Uterus (tissue), 4 donors: ENCODE results near the gene SNX9. TPM values are rescaled to one million over a fixed set of nuclear protein-coding genes. Genes with fewer than 3 reads are reported as not detected.

Source experiments
- DNase-seq, 2 donors: peaks; one replicate each; pipeline ENCODE4 v3.0.0-alpha.2; 2019 to 2020
- H3K27ac ChIP-seq, 2 donors: fragments of 200-600 bp; sonication (generic); 1 replicate in 1 of 2; 2 replicates in 1 of 2; pipeline ENCODE4 v1.5.1; 2016 to 2018
- H3K27me3 ChIP-seq, 2 donors: fragments of 200-600 bp; sonication (generic); one replicate each; pipeline ENCODE4 v1.5.1; 2018 to 2019; ENCODE audit warnings: control low read depth in 1 of 2
- H3K36me3 ChIP-seq, 2 donors: fragments of 200-600 bp; sonication (generic); one replicate each; pipeline ENCODE4 v1.5.1; 2019; ENCODE audit warnings: control low read depth in 1 of 2
- H3K4me1 ChIP-seq, 2 donors: fragments of 200-600 bp; sonication (generic); one replicate each; pipeline ENCODE4 v1.5.1; 2018 to 2019; ENCODE audit warnings: control low read depth in 1 of 2
- H3K4me3 ChIP-seq, 2 donors: fragments of 200-600 bp; sonication (generic); 1 replicate in 1 of 2; 2 replicates in 1 of 2; pipeline ENCODE4 v1.5.1; 2018 to 2019; ENCODE audit warnings: mild to moderate bottlenecking in 1 of 2
- H3K9me3 ChIP-seq, 2 donors: fragments of 200-600 bp; sonication (generic); one replicate each; pipeline ENCODE4 v1.5.1; 2019; ENCODE audit warnings: control low read depth in 1 of 2
- POLR2A ChIP-seq, 2 donors: fragments of 450-650 bp; IDR thresholded peaks; one replicate each; pipeline ENCODE4 v1.6.1; 2016; ENCODE audit warnings: antibody characterized with exemption in 2 of 2, mild to moderate bottlenecking in 1 of 2, moderate library complexity in 1 of 2
- intact Hi-C: fragments of 100-400 bp; cut with DNase I; formaldehyde crosslinking; loops from one replicate; pipeline ENCODE4 v1.15.1; 2023; ENCODE audit warnings: low total_unique reads
- total RNA-seq, 4 donors: library from RNA; depleted of rRNA in 3 of 4; stranded (reverse); fragments of >200 nt in 3 of 4; gene quantifications; one replicate each; pipeline versions ENCODE4 v1.1.0 to v1.2.4, GENCODE V29; 2014 to 2023
- TF ChIP-seq, protein P1 (sequence below), 4 experiments: fragments of 200-600 bp in 2 of 4; fragments of 450-650 bp in 2 of 4; sonication (generic) in 2 of 4; IDR thresholded peaks; one replicate each; pipeline ENCODE4 v1.5.1; 2016 to 2019; ENCODE audit warnings: antibody characterized with exemption in 4 of 4, mild to moderate bottlenecking in 2 of 4, moderate library complexity in 1 of 4
- donor health status: DM: yes; HTN: yes; CAD: no.

SNX9 gene
- total RNA-seq, 4 donors from 2014 or later = 31.0 to 65.9 (median 50.5) TPM

DNA sequence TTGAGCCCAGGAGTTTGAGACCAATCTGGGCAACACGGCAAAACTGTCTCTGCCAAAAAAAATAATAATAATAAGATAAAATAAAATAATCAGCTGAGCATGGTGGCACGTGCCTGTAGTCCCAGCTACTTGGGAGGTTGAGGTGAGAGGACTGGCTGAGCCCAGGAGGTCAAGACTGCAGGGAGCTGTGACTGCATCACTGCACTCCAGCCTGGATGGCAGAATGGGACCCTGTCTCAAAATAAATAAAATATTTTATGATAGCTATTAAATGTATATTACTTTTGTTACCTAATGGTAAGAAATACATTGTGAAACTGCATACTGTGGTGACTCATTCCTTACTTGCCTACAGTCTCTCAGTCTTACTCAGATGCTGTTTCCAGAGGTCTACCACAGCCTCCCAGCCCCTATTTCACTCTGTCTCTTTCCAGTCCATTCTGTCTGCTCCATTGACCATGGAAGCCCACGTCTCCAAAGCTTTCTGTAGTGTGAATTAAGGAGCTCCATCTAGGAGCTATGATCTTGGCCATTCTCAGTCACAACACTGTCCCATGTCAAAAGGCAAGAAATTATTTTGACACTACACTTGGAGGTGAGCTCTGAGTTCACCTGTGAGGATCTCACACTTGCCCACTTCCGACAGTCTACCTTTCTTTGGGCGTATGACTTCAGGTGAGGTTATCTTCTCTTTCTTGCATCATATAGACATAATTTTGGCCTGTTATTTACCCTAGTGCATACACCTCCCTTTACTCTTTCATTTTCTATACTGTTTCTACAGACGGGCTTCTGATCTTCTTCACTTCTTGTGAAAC is 22.4 kb upstream of the SNX9 start:
- Histone ChIP-seq H3K27me3 (no peaks in the 10 kb centered on the region), H3K27ac (no peak overlapping the region), H3K4me3 (no peak overlapping the region), H3K4me1 (no peaks in the 10 kb centered on the region), H3K36me3 (no peaks in the 10 kb centered on the region), H3K9me3 (no peaks in the 10 kb centered on the region)
- TF ChIP-seq, protein P1, sequence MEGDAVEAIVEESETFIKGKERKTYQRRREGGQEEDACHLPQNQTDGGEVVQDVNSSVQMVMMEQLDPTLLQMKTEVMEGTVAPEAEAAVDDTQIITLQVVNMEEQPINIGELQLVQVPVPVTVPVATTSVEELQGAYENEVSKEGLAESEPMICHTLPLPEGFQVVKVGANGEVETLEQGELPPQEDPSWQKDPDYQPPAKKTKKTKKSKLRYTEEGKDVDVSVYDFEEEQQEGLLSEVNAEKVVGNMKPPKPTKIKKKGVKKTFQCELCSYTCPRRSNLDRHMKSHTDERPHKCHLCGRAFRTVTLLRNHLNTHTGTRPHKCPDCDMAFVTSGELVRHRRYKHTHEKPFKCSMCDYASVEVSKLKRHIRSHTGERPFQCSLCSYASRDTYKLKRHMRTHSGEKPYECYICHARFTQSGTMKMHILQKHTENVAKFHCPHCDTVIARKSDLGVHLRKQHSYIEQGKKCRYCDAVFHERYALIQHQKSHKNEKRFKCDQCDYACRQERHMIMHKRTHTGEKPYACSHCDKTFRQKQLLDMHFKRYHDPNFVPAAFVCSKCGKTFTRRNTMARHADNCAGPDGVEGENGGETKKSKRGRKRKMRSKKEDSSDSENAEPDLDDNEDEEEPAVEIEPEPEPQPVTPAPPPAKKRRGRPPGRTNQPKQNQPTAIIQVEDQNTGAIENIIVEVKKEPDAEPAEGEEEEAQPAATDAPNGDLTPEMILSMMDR (IDR thresholded peaks at IDR 0.05) = no peak
- TF ChIP-seq POLR2A (IDR thresholded peaks at IDR 0.05) = no peak
- no peak for DNase-seq
- intact Hi-C loops = no loop called here

DNA sequence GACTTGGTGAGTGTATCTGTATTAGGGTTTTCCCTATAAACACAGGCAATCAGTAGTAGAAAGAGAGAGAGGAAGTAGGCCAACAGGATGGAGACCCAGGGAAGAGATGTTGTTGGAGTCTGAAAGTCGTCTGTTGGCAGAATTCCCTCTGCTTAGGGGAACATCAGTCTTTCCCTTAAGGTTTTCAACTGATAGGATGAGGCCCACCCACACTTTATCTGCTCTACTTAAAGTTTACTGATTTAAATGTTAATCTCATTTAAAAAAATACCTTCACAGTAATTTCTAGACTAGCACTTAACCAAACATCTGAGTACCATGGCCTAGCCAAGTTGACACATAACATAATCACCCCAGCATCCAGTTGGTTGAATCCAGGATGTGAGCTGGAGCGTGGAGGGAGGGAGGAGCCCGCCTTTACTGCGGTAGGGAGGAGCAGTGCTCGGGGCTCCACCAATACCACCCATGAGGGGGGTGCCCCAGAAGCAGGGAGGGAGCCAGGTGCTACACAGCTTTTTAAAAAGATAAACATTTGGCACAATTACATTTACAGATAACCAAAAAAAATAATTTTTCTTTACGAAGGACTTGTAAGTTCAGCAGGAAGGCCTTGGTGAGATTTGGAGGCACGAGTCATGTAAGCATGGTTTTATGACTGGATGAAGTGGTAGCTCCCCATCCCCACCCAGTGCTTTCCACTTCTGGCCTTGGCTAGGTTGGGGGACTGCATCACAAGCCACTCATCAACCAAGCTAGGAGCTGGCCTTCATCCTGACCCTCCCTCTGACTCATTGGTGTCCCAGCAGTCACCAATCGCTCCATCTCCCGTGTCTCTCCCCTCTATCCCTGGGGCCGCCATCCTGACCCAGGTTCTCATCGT is 18.4 kb upstream of the SNX9 start:
- Histone ChIP-seq H3K36me3 (no peaks in the 10 kb centered on the region), H3K27ac (no peak overlapping the region), H3K27me3 (no peaks in the 10 kb centered on the region), H3K9me3 (no peaks in the 10 kb centered on the region), H3K4me3 (no peak overlapping the region), H3K4me1 (no peaks in the 10 kb centered on the region)
- no peak for DNase-seq
- no peak for TF ChIP-seq POLR2A (IDR thresholded peaks at IDR 0.05)
- TF ChIP-seq, protein P1 (IDR thresholded peaks at IDR 0.05) = no peak
- intact Hi-C loops = no loop called here

DNA sequence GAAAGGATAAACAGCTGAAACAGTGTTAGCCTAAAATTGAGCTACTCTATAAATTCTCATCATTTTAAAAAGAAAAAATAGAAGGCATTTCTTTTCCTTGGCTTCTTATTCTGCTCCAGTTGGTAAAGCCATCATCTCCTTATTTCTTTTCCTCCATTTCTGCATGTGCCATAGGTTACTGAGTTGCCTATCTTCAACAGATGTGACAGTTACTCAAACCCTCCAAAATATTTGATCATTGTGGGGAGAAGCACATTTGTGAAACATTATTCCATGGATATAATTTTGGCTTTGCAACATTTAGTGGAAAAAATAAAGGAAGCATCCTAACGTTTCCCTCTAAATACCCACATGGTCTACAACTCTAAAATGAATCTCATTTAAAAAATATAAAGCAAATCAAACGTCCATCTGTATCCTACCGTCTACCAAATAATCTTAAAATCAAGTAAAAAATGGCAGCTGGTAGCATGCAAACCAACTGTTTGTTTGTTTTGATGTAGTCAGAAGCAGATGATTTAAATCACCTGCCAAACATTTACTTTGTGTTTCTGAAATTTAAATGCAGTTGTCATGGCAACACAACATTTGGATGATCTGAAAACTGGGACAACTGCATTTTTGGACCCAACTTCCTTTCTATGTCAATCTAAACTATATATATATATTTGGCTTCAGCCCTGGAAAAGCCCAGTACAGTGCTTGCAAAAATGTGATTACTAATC is 16.8 kb upstream of the SNX9 start:
- Histone ChIP-seq H3K4me1 (no peaks in the 10 kb centered on the region), H3K27me3 (no peaks in the 10 kb centered on the region), H3K9me3 (no peaks in the 10 kb centered on the region), H3K4me3 (no peak overlapping the region), H3K36me3 (no peaks in the 10 kb centered on the region), H3K27ac (no peak overlapping the region)
- no peak for TF ChIP-seq POLR2A (IDR thresholded peaks at IDR 0.05)
- TF ChIP-seq, protein P1 (IDR thresholded peaks at IDR 0.05) = no peak
- intact Hi-C loops = no loop called here
- no peak for DNase-seq

DNA sequence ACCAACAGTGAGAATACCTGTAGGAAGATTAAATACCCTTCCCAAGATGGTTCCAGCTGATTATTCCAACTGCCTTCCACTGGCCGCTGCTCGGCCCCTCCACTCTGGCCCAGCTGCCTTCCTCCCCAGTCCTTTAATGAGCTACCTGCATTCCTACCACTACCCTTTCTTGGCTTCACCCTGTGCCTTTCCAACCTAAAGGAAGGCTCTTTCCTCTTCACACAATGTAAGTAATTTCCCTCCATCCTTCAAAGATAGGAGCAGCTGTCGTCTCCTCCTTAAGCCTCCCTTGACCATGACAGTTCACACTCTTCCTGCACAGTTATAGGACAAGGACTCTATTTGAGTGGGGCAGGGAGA is 16.2 kb upstream of the SNX9 start:
- no peak overlapping the region for H3K4me3 ChIP-seq
- DNase-seq = no peak
- no peaks in the 10 kb centered on the region for H3K4me1 ChIP-seq
- TF ChIP-seq, protein P1 (IDR thresholded peaks at IDR 0.05) = no peak
- TF ChIP-seq POLR2A (IDR thresholded peaks at IDR 0.05) = no peak
- intact Hi-C loops = no loop called here
- no peaks in the 10 kb centered on the region for H3K9me3 ChIP-seq
- H3K27ac ChIP-seq = no peak overlapping the region
- no peaks in the 10 kb centered on the region for H3K27me3 ChIP-seq
- no peaks in the 10 kb centered on the region for H3K36me3 ChIP-seq
